Peyer's patch (tissue), 4 donors: ENCODE results near the gene DAPK3.

Experiments
- CTCF ChIP-seq, 6 experiments: fragments of 450-650 bp in 4 of 6; fragments of 200-600 bp in 2 of 6; sonication (generic) in 1 of 6; IDR thresholded peaks; one replicate each; pipeline ENCODE4 v1.5.1; 2017 to 2019; ENCODE audit warnings: antibody characterized with exemption in 6 of 6, mild to moderate bottlenecking in 3 of 6, moderate library complexity in 1 of 6
- POLR2A ChIP-seq, 2 donors: fragments of 450-650 bp; IDR thresholded peaks; one replicate each; pipeline ENCODE4 v1.5.1; 2017; ENCODE audit warnings: antibody characterized with exemption in 2 of 2, mild to moderate bottlenecking in 2 of 2, moderate library complexity in 2 of 2

- TF ChIP-seq CTCF (IDR thresholded peaks at IDR 0.05) (no peak), POLR2A (IDR thresholded peaks at IDR 0.05) (no peak)
These were observed 24.7 kb upstream of the DAPK3 start for GRCh38 chr19:3995607-3996006.
